Activated naive CD8-positive, alpha-beta T cell treated with anti-CD3 and anti-CD28 coated beads, Interleukin-2, amount 50 U/mL, for 16 hours (primary cell): ENCODE results near the gene CD247.

Experiments used
- DNase-seq: peaks from one replicate; pipeline ENCODE4 v3.0.0-alpha.2; 2020; ENCODE audit warnings: low read depth, low spot score

The CD247 gene

GRCh38 chr1:167463080-167463479, 55.2 kb downstream of the CD247 start:
- DNase-seq, result no peak

GRCh38 chr1:167462341-167462740, 56.0 kb downstream of the CD247 start:
- no peak for DNase-seq

GRCh38 chr1:167460836-167461235, 57.5 kb downstream of the CD247 start:
- no peak for DNase-seq

GRCh38 chr1:167457936-167458584, 60.3 kb downstream of the CD247 start:
- no peak for DNase-seq

- DNase-seq, result no peak
Observed at GRCh38 chr1:167456926-167457325, 61.4 kb downstream of the CD247 start.

GRCh38 chr1:167456524-167456923, 61.8 kb downstream of the CD247 start:
- no peak for DNase-seq

- no peak for DNase-seq
Observed at GRCh38 chr1:167455786-167456446, 62.4 kb downstream of the CD247 start.

GRCh38 chr1:167454894-167455785, 63.2 kb downstream of the CD247 start:
- peak; percentile 43 for DNase-seq

GRCh38 chr1:167454304-167454893, 63.9 kb downstream of the CD247 start:
- no peak for DNase-seq

GRCh38 chr1:167453123-167453522, 65.2 kb downstream of the CD247 start:
- DNase-seq, result no peak

- DNase-seq, result no peak
Observed at GRCh38 chr1:167452483-167452882, 65.8 kb downstream of the CD247 start.

- DNase-seq, result no peak
Observed at GRCh38 chr1:167450843-167451242, 67.5 kb downstream of the CD247 start.

GRCh38 chr1:167447521-167448136, 70.7 kb downstream of the CD247 start:
- DNase-seq, result peak; percentile 37

- DNase-seq, result no peak
Observed at GRCh38 chr1:167446966-167447365, 71.4 kb downstream of the CD247 start.

GRCh38 chr1:167443757-167444156, 74.6 kb downstream of the CD247 start:
- no peak for DNase-seq

GRCh38 chr1:167442854-167443565, 75.3 kb downstream of the CD247 start:
- no peak for DNase-seq

- DNase-seq, result peak; percentile 73
Observed at GRCh38 chr1:167442142-167442848, 76.0 kb downstream of the CD247 start.

GRCh38 chr1:167441222-167441621, 77.1 kb downstream of the CD247 start:
- no peak for DNase-seq

GRCh38 chr1:167440776-167441175, 77.6 kb downstream of the CD247 start:
- no peak for DNase-seq

- DNase-seq, result no peak
Observed at GRCh38 chr1:167440345-167440744, 78.0 kb downstream of the CD247 start.
